Ishikawa (cell line): ENCODE data around the gene GPBAR1.
A peak's percentile ranks its signal among the peaks of the same experiment; 100 is the strongest.

Experiments used
- CEBPB ChIP-seq: IDR thresholded peaks from 2 replicates; pipeline ENCODE4 v1.6.1; 2012
- CREB1 ChIP-seq: IDR thresholded peaks from 2 replicates; pipeline ENCODE4 v1.6.1; 2012; ENCODE audit warnings: low read depth
- EGR1 ChIP-seq: IDR thresholded peaks from 2 replicates; pipeline ENCODE4 v1.6.1; 2012
- EP300 ChIP-seq: IDR thresholded peaks from 2 replicates; pipeline ENCODE4 v1.6.1; 2012; ENCODE audit warnings: borderline replicate concordance
- FOXM1 ChIP-seq: IDR thresholded peaks from 2 replicates; pipeline ENCODE4 v1.6.1; 2012; ENCODE audit warnings: low read depth, borderline replicate concordance
- MAX ChIP-seq: IDR thresholded peaks from 2 replicates; pipeline ENCODE4 v1.6.1; 2012
- NFIC ChIP-seq: IDR thresholded peaks from 2 replicates; pipeline ENCODE4 v1.6.1; 2012
- RAD21 ChIP-seq: IDR thresholded peaks from 2 replicates; pipeline ENCODE4 v1.6.1; 2012; ENCODE audit warnings: low read depth
- REST ChIP-seq: IDR thresholded peaks from 2 replicates; pipeline ENCODE4 v1.6.1; 2012; ENCODE audit warnings: low read depth, mild to moderate bottlenecking
- TAF1 ChIP-seq: IDR thresholded peaks from 2 replicates; pipeline ENCODE4 v1.6.1; 2012; ENCODE audit warnings: low read depth, mild to moderate bottlenecking
- TCF12 ChIP-seq: IDR thresholded peaks from 2 replicates; pipeline ENCODE4 v1.6.1; 2012; ENCODE audit warnings: low read depth
- TEAD4 ChIP-seq: IDR thresholded peaks from 2 replicates; pipeline ENCODE4 v1.6.1; 2012
- YY1 ChIP-seq: IDR thresholded peaks from 2 replicates; pipeline ENCODE4 v1.6.1; 2012; ENCODE audit warnings: low read depth
- ZBTB7A ChIP-seq: IDR thresholded peaks from 2 replicates; pipeline ENCODE4 v1.6.1; 2012; ENCODE audit warnings: low read depth
- TF ChIP-seq, protein P1 (sequence below): IDR thresholded peaks from 2 replicates; pipeline ENCODE4 v1.6.1; 2012

The GPBAR1 gene

GRCh38 chr2:218271865-218272530, 11.2 kb downstream of the GPBAR1 start:
- TF ChIP-seq REST (no peak), CREB1 (no peak), TCF12 (no peak), RAD21 (no peak), MAX (no peak), EGR1 (no peak), CEBPB (no peak), EP300 (no peak), TEAD4 (no peak), FOXM1 (no peak), ZBTB7A (no peak), NFIC (no peak), TAF1 (no peak), YY1 (no peak)
- TF ChIP-seq, protein P1, sequence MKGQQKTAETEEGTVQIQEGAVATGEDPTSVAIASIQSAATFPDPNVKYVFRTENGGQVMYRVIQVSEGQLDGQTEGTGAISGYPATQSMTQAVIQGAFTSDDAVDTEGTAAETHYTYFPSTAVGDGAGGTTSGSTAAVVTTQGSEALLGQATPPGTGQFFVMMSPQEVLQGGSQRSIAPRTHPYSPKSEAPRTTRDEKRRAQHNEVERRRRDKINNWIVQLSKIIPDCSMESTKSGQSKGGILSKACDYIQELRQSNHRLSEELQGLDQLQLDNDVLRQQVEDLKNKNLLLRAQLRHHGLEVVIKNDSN, result no peak

- TF ChIP-seq EP300 (no peak), TEAD4 (no peak), REST (no peak), TAF1 (no peak), YY1 (no peak), NFIC (peak; percentile 78), MAX (no peak), FOXM1 (no peak), ZBTB7A (no peak), CEBPB (no peak), EGR1 (no peak), TCF12 (no peak), RAD21 (peak; percentile 93), CREB1 (no peak)
- TF ChIP-seq, protein P1, result no peak
Measured at GRCh38 chr2:218272531-218273212, 11.9 kb downstream of the GPBAR1 start.

DNA sequence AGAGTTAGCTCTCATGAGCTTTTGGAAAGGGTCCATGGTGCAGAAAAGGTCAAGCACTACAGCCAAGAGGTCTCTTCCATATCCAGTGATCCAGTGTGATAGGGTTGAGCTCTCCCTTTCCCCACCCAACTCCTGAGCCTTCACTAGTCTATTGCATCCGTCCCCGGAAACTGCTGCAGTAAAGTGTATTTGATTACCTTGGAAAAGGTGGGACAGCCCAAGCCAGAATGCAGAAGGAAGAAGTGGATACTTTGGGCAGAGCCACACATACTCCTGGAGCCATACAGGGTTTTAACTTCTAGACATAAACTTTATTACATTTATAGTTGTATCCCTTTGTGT, 13.1 kb downstream of the GPBAR1 start:
- TF ChIP-seq TAF1 (no peak), REST (no peak), CREB1 (no peak), FOXM1 (no peak), TEAD4 (no peak), MAX (no peak), YY1 (no peak), TCF12 (no peak), CEBPB (no peak), NFIC (no peak), EGR1 (no peak), ZBTB7A (no peak), EP300 (no peak), RAD21 (no peak)
- TF ChIP-seq, protein P1, result no peak
